HG02642 (cell line): Measurements from ENCODE around the gene ACCSL.

Source experiments
- ATAC-seq: cut with Tn5 transposase; IDR thresholded peaks from one replicate; pipeline ENCODE4 v1.9.1; 2021; ENCODE audit warnings: mild to moderate bottlenecking; ENCODE audit not compliant: unreplicated experiment, poor library complexity

Gene ACCSL

GRCh38 chr11:44017443-44018126, 30.2 kb upstream of the ACCSL start:
- no peak for ATAC-seq

DNA sequence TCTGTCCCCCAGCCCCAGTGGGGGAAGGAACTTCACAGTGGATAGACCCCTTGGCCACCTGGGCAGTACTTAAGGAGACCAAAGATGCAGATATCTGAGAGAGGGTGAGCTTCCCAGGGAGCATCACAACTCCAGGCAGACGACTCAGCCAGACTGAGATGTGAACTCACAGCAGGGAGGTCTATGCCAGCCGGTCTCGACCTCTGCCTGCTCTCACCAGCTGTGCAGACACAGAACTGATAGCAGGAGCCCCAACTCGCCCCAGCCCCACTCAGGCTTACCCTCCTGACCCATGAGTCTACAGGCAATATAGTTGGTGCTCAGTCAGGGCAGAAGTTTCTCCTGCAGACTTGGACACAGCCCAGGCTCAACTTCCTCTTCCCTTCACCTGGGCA, 29.7 kb upstream of the ACCSL start:
- ATAC-seq = no peak

GRCh38 chr11:44018829-44019228, 29.0 kb upstream of the ACCSL start:
- no peak for ATAC-seq

DNA sequence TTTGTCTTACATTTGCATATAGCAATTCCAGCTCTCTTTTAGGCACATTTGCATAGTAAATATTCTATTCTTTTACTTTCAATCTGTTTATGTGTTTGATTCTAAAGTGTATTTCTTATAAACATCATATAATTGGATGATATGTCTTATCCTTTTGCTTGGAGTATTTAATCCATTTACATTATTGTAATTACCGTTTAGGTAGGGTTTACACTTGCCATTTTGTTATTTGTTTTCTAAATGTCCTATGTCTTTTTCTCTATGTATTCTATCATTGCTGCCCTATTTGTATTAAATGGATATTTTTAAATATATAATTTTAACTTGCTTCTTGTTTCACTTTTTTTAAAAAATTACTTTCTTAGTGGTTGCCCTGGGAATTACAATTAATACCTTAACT, 22.8 kb upstream of the ACCSL start:
- ATAC-seq = no peak

GRCh38 chr11:44025727-44026126, 22.1 kb upstream of the ACCSL start:
- ATAC-seq = no peak

DNA sequence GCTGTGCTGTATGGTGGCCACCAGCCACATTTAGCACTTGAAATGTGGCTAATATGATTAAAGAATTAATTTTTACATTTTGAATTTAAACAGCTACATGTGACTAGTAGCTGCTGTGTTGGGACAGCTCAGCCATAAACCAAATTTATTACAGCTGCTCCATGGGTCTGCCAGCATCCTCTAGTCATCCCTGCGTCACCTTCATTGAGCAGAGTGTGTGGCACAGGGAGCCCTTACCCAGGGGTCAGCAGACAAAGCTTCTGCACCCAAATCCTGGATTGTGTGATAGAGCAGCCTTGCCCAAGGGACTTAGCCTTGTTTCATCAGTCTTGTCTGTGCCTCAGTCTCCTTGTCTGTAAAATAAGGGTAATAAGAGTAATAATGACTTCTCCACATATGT, 19.4 kb upstream of the ACCSL start:
- ATAC-seq = no peak

DNA sequence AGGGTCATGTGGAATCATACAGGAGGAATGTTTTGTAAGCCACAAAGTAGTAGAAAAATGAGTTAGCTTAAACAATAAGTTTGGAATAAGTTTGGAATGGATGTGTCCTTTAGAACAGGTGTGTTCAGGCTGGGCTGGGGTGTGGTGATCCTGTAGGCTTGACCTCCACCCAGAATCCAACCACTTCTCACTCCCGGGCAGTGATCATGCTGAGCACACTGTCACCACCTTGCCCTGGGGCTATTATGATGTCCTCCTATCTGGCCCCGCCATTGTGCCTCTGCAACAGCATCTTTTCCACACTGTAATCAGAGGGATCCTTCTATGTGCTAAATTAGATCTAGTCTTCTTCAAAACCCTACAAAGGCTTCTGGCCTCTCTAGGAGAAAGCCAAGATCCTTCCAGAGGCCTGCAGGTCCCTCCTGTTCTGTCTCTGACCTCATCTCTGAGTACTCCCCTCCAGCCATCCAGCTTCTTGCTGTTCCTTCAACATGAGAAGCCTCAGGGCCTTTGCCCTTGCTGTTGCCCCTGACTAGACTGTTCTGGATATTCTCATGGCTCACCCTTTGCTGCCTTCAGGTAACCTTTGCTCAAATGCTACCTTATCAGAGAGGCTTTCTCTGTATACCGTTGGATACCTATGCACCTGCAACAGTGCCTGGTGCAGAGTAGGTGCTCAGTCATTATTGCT, 18.8 kb upstream of the ACCSL start:
- ATAC-seq = no peak

GRCh38 chr11:44029507-44029845, 18.3 kb upstream of the ACCSL start:
- ATAC-seq = no peak

GRCh38 chr11:44029977-44030911, 17.5 kb upstream of the ACCSL start:
- ATAC-seq = no peak

GRCh38 chr11:44030996-44031395, 16.8 kb upstream of the ACCSL start:
- ATAC-seq = no peak

GRCh38 chr11:44031549-44031948, 16.2 kb upstream of the ACCSL start:
- no peak for ATAC-seq

DNA sequence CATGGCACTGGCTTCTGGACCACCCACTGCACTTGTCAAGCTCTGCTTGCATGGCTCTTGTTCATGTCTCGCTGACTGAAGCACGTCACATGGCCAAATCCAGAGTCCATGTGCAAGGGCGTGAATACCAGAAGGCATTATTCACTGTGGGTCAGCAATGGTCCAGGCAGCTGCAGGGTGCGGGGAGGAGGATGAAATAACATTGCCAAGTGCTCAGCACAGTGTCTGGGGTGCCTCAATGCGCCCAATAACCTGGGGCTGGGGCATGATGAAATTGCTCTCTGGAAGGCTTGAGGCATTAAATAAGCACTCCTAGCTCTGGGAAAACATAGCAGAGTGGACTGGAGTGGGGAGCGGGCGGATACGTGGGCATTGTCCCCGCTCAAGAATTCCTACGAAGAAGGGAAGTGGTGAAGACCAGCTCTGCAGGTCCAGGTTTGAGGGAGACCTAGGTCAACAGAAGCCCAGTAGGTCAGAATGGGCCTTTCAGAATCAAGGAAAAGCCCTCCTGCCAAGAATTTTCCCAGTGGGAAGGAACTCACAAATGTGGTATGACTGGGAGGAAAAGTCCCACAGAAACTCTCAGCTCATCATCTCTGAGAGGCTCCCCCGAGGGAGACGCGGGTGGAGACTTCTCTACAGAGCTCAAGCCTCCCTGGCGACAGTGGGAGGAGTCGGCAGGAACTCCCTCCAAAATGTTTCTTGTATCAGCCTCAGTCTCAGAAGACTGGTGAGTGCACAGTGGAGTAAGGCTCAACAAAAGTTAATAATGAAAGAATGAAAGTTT, 15.3 kb upstream of the ACCSL start:
- no peak for ATAC-seq

- ATAC-seq = no peak
These were observed 14.3 kb upstream of the ACCSL start for GRCh38 chr11:44033411-44033850.

DNA sequence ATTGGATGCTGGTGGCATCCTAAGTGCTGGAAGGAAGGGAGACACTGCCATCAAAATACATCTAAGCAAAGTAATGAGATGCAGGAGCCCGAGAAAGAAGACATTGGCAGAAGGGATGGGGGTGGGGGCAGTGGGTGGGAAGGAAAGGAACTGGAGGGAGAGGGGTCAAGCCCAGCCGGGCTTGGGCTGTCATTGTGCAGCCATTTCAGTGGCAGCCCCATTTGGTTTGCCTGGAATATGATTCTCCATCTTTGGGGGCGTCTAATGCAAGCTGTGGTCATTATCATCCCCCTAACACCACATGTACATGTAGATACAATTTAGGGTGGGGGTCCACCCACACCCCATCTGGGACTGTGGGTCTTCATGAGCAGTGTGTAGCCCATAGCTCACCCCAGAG, 13.9 kb upstream of the ACCSL start:
- ATAC-seq = no peak

DNA sequence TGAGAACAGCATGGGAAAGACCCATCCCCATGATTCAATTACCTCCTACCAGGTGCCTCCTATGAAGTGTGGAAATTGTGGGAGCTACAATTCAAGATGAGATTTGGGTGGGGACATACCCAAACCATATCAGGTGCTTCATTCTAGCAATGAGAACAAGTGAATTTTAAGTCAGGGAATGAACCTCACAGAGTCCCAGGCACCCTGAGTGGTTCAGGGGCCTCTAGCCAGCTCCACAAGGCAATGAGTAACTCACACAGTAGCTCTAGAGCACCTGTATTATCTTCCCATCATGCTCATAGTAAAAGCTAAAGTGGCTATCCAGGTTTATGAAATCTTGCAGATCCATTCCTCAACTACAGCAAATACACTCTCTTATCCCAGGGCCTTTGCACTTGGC, 13.1 kb upstream of the ACCSL start:
- ATAC-seq = no peak

- ATAC-seq = peak; percentile 85
These were observed 10.7 kb upstream of the ACCSL start for GRCh38 chr11:44036811-44037657.

GRCh38 chr11:44037658-44037998, 10.2 kb upstream of the ACCSL start:
- no peak for ATAC-seq

GRCh38 chr11:44043157-44043556, 4.6 kb upstream of the ACCSL start:
- no peak for ATAC-seq

DNA sequence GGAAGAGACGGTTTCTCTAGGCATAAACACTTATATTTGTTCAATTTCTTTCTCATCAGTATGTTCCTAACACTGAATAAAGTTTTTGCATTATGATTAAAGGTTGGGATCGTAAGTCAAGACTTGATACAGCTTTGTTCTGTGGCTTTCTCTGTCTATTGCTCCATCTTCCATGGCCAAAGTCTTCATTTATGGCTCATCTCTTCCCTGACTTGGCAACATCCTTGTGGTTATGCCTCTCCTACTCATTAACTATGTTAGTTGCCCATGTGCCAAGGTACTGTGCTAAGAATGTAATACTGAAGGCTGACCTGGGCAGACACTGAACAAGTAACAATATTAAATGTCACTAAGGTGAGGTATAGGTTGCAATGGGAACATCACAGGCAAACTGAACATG, 1.6 kb upstream of the ACCSL start:
- no peak for ATAC-seq

- no peak for ATAC-seq
These were observed 483 bp upstream of the ACCSL start for GRCh38 chr11:44047298-44047697.
